Natural killer cell (primary cell): ENCODE results near the gene TMC8. TPM values are rescaled to one million over a fixed set of nuclear protein-coding genes. Genes with fewer than 3 reads are reported as not detected.

Experiments used
- ATAC-seq, 3 donors: fragments of 150-1000 bp in 2 of 3; fragments of 200-7000 bp in 1 of 3; cut with Tn5 transposase; 1 replicate in 1 of 3; 2 replicates in 2 of 3; pipeline ENCODE4 v1.10.0; 2021; ENCODE audit warnings: mild to moderate bottlenecking in 2 of 3, moderate library complexity in 2 of 3
- DNase-seq, 2 donors: peaks; one replicate each; pipeline versions ENCODE4 v3.0.0 to v3.0.0-alpha.2; 2013 to 2021; ENCODE audit warnings: mixed read lengths in 1 of 2
- H3K27ac ChIP-seq: one replicate; pipeline ENCODE4 v1.5.1; 2013; ENCODE audit warnings: mild to moderate bottlenecking, low read length
- H3K27me3 ChIP-seq: one replicate; pipeline ENCODE4 v1.6.1; 2013; ENCODE audit warnings: low read length; ENCODE audit not compliant: control insufficient read depth, insufficient read depth
- H3K36me3 ChIP-seq: one replicate; pipeline ENCODE4 v1.6.1; 2013; ENCODE audit warnings: low read length; ENCODE audit not compliant: control insufficient read depth, insufficient read depth
- H3K4me1 ChIP-seq: one replicate; pipeline ENCODE4 v1.6.1; 2013; ENCODE audit warnings: low read length; ENCODE audit not compliant: control insufficient read depth, insufficient read depth
- H3K4me3 ChIP-seq: one replicate; pipeline ENCODE4 v1.5.1; 2013; ENCODE audit warnings: low read length
- H3K9me3 ChIP-seq: one replicate; pipeline ENCODE4 v1.6.1; 2013; ENCODE audit warnings: low read length; ENCODE audit not compliant: control insufficient read depth, insufficient read depth
- H3K27ac Mint-ChIP-seq, 2 donors: one replicate each; pipeline ENCODE4 v1.8.0; 2022; ENCODE audit warnings: mild to moderate bottlenecking in 2 of 2, mixed read lengths in 2 of 2, moderate library complexity in 1 of 2
- H3K27me3 Mint-ChIP-seq, 2 donors: one replicate each; pipeline ENCODE4 v1.8.0; 2022; ENCODE audit warnings: low read depth in 2 of 2, mixed read lengths in 2 of 2
- H3K36me3 Mint-ChIP-seq: one replicate; pipeline ENCODE4 v1.8.0; 2022; ENCODE audit warnings: mixed read lengths
- H3K4me1 Mint-ChIP-seq, 2 donors: one replicate each; pipeline ENCODE4 v1.8.0; 2022; ENCODE audit warnings: mixed read lengths in 2 of 2
- H3K4me3 Mint-ChIP-seq: one replicate; pipeline ENCODE4 v1.8.0; 2022; ENCODE audit warnings: mild to moderate bottlenecking, moderate library complexity, mixed read lengths
- H3K9me3 Mint-ChIP-seq, 2 donors: one replicate each; pipeline ENCODE4 v1.8.0; 2022; ENCODE audit warnings: mixed read lengths in 2 of 2
- CTCF ChIP-seq: fragments of 200-600 bp; IDR thresholded peaks from one replicate; pipeline ENCODE4 v1.8.0; 2022; ENCODE audit warnings: antibody characterized with exemption
- WGBS: methylation state at CpG from one replicate; pipeline ENCODE4 v1.1.7; 2013; ENCODE audit warnings: missing lambda C conversion rate; ENCODE audit not compliant: insufficient coverage; 5-methylcytosine and 5-hydroxymethylcytosine counted together
- intact Hi-C: fragments of 100-400 bp; cut with micrococcal nuclease; formaldehyde crosslinking; loops from one replicate; pipeline ENCODE4 v1.14.2; 2022
- total RNA-seq, 4 donors: library from RNA; stranded (reverse); fragments of 120-200 nt in 1 of 4; gene quantifications; one replicate each; pipeline versions ENCODE4 v1.2.3 to v1.2.4, GENCODE V29; 2013 to 2022

The TMC8 gene
- total RNA-seq, 3 donors from 2014 or later (not counting 1 experiment from before 2014, with no cell fraction given): 401 to 551 (median 435) TPM

- peaks cover 49 to 74% of the 10 kb centered on the region in 2 donors for H3K4me1 Mint-ChIP-seq
- DNase-seq (no peak), ATAC-seq (no peak)
- Histone ChIP-seq H3K27me3 (no peaks in the 10 kb centered on the region), H3K4me1 (peaks cover 93% of the 10 kb centered on the region), H3K9me3 (no peaks in the 10 kb centered on the region), H3K27ac (peak overlapping the region; percentile 51), H3K36me3 (peaks cover 56% of the 10 kb centered on the region), H3K4me3 (peak overlapping the region; percentile 91)
- no peaks in the 10 kb centered on the region for H3K36me3 Mint-ChIP-seq
- no peak for TF ChIP-seq CTCF
- peak overlapping the region; percentile 81 to 87 for H3K27ac Mint-ChIP-seq
- intact Hi-C loops: no loop called here
- peak overlapping the region; percentile 92 for H3K4me3 Mint-ChIP-seq
- 67% methylated on average over 25 of the region's 25 CpGs for WGBS
- H3K9me3 Mint-ChIP-seq: no peaks in the 10 kb centered on the region
- no peaks in the 10 kb centered on the region for H3K27me3 Mint-ChIP-seq
Measured at GRCh38 chr17:78125976-78126894, 4.3 kb upstream of the TMC8 start.

DNA sequence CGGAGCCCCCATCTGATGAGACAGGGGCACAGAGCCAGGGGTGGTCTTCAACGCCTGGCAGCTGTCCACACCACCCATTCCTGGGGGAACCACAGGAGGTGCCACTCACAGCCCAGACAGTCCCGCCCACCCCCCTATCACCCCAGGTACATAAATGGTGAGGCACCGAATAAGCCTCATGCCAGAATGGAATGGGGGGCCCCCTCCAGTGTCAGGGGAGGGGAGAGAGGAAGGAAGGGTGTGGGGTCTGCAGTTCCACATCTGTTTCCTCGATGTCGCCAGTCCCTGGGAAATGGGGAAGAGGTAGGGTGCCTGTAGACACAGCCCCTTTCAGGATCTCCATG, 3.7 kb upstream of the TMC8 start:
- peak overlapping the region; percentile 81 to 87 for H3K27ac Mint-ChIP-seq
- no peak for ATAC-seq
- H3K4me1 Mint-ChIP-seq: peaks cover 43 to 69% of the 10 kb centered on the region in 2 donors
- H3K27me3 ChIP-seq: no peaks in the 10 kb centered on the region
- peak overlapping the region; percentile 45 for H3K27ac ChIP-seq
- WGBS: 10% methylated on average over 5 of the region's 6 CpGs
- TF ChIP-seq CTCF: no peak
- intact Hi-C loops: no loop called here
- peak overlapping the region; percentile 92 for H3K4me3 Mint-ChIP-seq
- peaks cover 54% of the 10 kb centered on the region for H3K36me3 ChIP-seq
- no peaks in the 10 kb centered on the region for H3K9me3 Mint-ChIP-seq
- peaks cover 86% of the 10 kb centered on the region for H3K4me1 ChIP-seq
- no peaks in the 10 kb centered on the region for H3K9me3 ChIP-seq
- H3K4me3 ChIP-seq: peak overlapping the region; percentile 91
- H3K27me3 Mint-ChIP-seq: no peaks in the 10 kb centered on the region
- DNase-seq: no peak
- no peaks in the 10 kb centered on the region for H3K36me3 Mint-ChIP-seq

GRCh38 chr17:78127239-78127887, 3.2 kb upstream of the TMC8 start:
- intact Hi-C loops: no loop called here
- Mint-ChIP-seq H3K36me3 (no peaks in the 10 kb centered on the region), H3K4me1 (peaks cover 39 to 66% of the 10 kb centered on the region in 2 donors), H3K27me3 (no peaks in the 10 kb centered on the region), H3K9me3 (no peaks in the 10 kb centered on the region), H3K4me3 (peak overlapping the region; percentile 92), H3K27ac (peak overlapping the region; percentile 81 to 87)
- Histone ChIP-seq H3K36me3 (peaks cover 50% of the 10 kb centered on the region), H3K4me1 (peaks cover 83% of the 10 kb centered on the region), H3K4me3 (peak overlapping the region; percentile 91), H3K9me3 (no peaks in the 10 kb centered on the region), H3K27me3 (no peaks in the 10 kb centered on the region), H3K27ac (peak overlapping the region; percentile 45)
- 2% methylated on average over 25 of the region's 25 CpGs for WGBS
- peak; percentile 66 to 84 for DNase-seq
- no peak for TF ChIP-seq CTCF
- peak; percentile 41 to 65 (median 60) for ATAC-seq
